ENCODE measurements around the gene MYO1B.

- TF ChIP-seq EZH2 (IDR thresholded peaks at IDR 0.05; ENCODE audit: borderline replicate concordance, low read length) = no peak
- no peak for TF ChIP-seq CTCF (IDR thresholded peaks at IDR 0.05; ENCODE audit: low read length)
These were observed 105.6 kb downstream of the MYO1B start for GRCh38 chr2:191350826-191351225.
